ACC112 (cell line): ENCODE results near the gene HEPN1.

Experiments used
- H2AFZ ChIP-seq: fragments of 200-600 bp; sonication (generic); one replicate; pipeline ENCODE4 v1.6.0; 2017; ENCODE audit warnings: antibody characterized with exemption, low read length; ENCODE audit not compliant: unreplicated experiment
- H3K27ac ChIP-seq: fragments of 200-600 bp; sonication (generic); 2 replicates; pipeline ENCODE4 v1.5.1; 2014; ENCODE audit warnings: low read depth, mild to moderate bottlenecking, antibody characterized with exemption, low read length, moderate library complexity
- H3K27me3 ChIP-seq: fragments of 200-600 bp; sonication (generic); 2 replicates; pipeline ENCODE4 v1.6.1; 2014; ENCODE audit warnings: mild to moderate bottlenecking, antibody characterized with exemption, low read length, moderate library complexity, mixed read lengths; ENCODE audit not compliant: insufficient read depth
- H3K36me3 ChIP-seq: fragments of 200-600 bp; sonication (generic); 2 replicates; pipeline ENCODE4 v1.6.1; 2016; ENCODE audit warnings: mild to moderate bottlenecking, antibody characterized with exemption, low read length, moderate library complexity, mixed read lengths; ENCODE audit not compliant: insufficient read depth
- H3K4me1 ChIP-seq: fragments of 200-600 bp; sonication (generic); one replicate; pipeline ENCODE4 v1.6.1; 2016; ENCODE audit warnings: low read length, mixed read lengths; ENCODE audit not compliant: insufficient read depth, unreplicated experiment, control insufficient read depth
- H3K4me3 ChIP-seq: fragments of 200-600 bp; sonication (generic); 2 replicates; pipeline ENCODE4 v1.5.1; 2014; ENCODE audit warnings: mild to moderate bottlenecking, low read depth, low read length
- H3K79me2 ChIP-seq: fragments of 200-600 bp; sonication (generic); one replicate; pipeline ENCODE4 v1.6.0; 2016; ENCODE audit warnings: low read length; ENCODE audit not compliant: control insufficient read depth, unreplicated experiment, insufficient read depth

Gene HEPN1

DNA sequence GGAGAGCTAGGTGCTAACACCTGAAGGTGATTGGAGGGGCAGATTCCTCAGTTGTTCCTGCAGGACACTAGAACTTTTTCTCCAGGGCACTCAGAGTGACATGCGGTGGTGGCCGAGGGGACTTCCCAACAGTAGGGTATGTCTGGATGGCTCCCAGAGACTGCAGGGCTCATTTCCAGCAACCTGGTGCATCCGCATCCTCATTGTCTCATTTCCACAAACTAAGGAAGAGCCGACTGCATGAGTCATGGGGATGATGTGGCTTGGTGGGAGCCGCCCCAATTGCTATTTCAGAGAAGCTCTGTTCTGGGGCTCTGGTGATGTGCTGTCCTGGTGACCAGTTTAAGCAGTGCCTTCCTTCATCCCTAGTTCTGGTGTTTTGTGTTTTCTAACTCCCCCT, 18.6 kb upstream of the HEPN1 start:
- Histone ChIP-seq H3K4me1 (peaks cover 57% of the 10 kb centered on the region), H3K27ac (peak overlapping the region; percentile 86), H3K27me3 (no peaks in the 10 kb centered on the region), H3K4me3 (peak overlapping the region; percentile 61), H3K36me3 (no peaks in the 10 kb centered on the region), H3K79me2 (no peaks in the 10 kb centered on the region), H2AFZ (peak overlapping the region; percentile 94)

DNA sequence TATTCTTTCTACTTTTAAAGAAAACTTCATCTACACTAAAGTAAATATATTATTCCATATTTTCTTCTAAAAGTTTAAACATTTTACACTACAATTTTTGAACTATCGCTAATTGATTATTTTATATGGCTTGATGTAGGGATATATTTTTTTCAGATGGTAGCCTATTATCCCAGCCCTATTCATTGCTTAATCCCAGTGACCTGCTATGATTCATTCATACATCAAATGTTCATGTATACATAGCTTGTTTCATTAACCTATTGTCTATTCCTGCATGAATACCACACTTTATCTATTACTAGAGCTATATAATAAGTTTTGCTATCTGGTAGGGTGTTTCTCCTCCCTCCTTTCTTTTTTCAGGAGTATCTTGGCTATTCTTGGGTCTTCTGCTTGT, 16.4 kb upstream of the HEPN1 start:
- H3K79me2 ChIP-seq = no peaks in the 10 kb centered on the region
- no peak overlapping the region for H3K27ac ChIP-seq
- no peaks in the 10 kb centered on the region for H3K27me3 ChIP-seq
- H3K36me3 ChIP-seq = no peaks in the 10 kb centered on the region
- peaks cover 47% of the 10 kb centered on the region for H3K4me1 ChIP-seq
- H3K4me3 ChIP-seq = no peak overlapping the region
- H2AFZ ChIP-seq = no peak overlapping the region

DNA sequence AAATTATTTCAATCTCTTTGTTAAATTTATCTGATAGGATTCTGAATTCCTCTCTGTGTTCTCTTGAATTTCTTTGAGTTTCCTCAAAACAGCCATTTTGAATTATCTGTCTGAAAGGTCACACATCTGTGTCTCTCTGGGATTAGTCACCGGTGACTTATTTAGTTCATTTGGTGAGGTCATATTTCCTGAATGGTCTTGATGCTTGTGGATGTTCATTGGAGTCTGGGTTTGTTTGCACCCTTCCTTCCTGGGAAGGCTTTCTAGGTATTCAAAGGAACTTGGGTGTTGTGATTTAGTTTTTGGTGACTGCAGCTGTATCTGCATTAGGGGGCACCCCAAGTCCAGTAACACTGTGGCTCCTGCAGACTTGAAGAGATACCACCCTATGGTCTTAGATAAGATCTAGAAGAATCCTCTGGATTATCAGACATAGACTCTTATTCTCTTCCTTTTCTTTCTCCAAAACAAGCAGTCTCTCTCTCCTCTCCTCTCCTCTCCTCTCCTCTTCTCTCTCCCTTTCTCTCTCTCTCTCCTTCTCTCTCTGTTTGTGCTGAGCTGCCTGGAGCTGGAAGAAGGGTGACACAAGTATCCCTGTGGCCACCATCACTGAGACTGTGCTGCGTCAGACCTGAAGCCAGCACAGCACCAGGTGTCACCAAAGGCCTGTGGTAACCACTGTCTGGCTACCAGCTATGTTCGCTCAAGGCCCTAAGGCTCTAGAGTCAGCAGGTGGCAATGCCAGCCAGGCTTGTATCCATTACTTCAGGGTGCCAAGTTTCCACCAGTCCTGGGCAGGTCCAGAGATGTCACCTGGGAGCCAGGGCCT, 3.3 kb upstream of the HEPN1 start:
- H2AFZ ChIP-seq = no peak overlapping the region
- H3K27ac ChIP-seq = no peak overlapping the region
- no peaks in the 10 kb centered on the region for H3K36me3 ChIP-seq
- no peak overlapping the region for H3K4me3 ChIP-seq
- no peaks in the 10 kb centered on the region for H3K79me2 ChIP-seq
- peaks cover 6% of the 10 kb centered on the region for H3K4me1 ChIP-seq
- no peaks in the 10 kb centered on the region for H3K27me3 ChIP-seq

DNA sequence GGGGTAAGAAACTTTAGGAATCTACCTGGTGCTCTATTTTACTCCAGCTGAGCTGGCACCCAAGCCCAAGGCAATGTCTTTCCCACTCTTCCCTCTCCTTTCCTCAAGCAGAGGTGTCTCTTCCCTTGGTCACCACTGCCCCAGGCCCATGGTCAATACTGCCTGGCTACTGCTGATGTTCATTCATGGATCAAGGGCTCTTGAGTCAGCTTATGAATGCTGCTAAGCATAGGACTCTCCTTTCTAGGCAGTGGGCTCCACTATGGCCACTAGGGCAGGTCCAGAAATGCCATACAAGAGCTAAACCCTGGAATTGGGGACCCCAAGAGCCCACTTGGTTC, 2.7 kb upstream of the HEPN1 start:
- H3K27ac ChIP-seq = no peak overlapping the region
- no peaks in the 10 kb centered on the region for H3K79me2 ChIP-seq
- H3K4me3 ChIP-seq = no peak overlapping the region
- no peaks in the 10 kb centered on the region for H3K27me3 ChIP-seq
- peaks cover 6% of the 10 kb centered on the region for H3K4me1 ChIP-seq
- no peak overlapping the region for H2AFZ ChIP-seq
- H3K36me3 ChIP-seq = no peaks in the 10 kb centered on the region

DNA sequence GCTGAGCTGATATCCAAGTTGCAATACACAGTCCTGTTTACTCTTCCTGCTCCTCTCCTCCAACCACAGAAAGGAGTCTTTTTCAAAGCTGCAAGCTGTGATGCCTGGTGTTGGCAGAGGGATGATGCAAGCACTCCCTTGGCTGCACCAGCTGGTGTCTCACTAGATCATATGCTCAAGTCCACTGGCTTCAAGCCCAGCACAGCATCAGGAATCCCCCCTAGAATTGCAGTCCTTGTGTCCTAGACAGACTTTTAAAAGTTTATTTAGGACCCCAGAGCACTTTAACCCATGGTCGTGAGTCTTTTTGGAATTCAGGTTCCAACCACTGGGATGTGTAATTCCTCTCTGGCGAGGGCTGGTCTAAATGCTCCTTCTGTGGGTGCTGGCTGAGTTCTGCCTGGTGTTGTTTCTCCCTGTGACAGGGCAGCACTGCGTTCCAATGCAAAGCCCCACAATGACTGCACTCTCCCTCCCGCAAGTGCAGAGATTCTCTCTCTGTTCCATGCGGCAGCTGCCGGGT, 1.9 kb upstream of the HEPN1 start:
- Histone ChIP-seq H3K36me3 (no peaks in the 10 kb centered on the region), H3K4me3 (no peak overlapping the region), H3K27me3 (no peaks in the 10 kb centered on the region), H3K79me2 (no peaks in the 10 kb centered on the region), H3K4me1 (peaks cover 6% of the 10 kb centered on the region), H3K27ac (no peak overlapping the region), H2AFZ (no peak overlapping the region)

DNA sequence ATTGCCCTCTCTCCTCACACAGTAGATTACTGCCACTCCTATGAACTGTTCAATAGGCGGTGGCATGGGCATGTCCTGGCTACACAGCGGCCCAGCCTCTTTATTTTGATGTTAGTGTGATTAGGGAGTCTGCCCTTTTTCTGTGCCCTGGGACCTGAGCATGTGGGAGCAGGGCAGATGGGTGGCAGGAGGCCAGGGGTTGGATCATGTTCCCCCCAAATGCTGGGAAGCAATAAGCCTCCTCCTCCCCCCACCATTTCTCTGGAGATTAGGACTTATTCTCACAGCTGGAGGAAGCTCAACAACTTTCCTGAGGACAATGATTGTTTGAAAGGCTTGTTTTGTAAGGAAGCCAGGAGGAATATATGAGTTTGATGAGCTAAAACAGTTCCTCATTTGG, 848 bp downstream of the HEPN1 start:
- peaks cover 6% of the 10 kb centered on the region for H3K4me1 ChIP-seq
- no peak overlapping the region for H2AFZ ChIP-seq
- H3K36me3 ChIP-seq = no peaks in the 10 kb centered on the region
- H3K79me2 ChIP-seq = no peaks in the 10 kb centered on the region
- no peaks in the 10 kb centered on the region for H3K27me3 ChIP-seq
- no peak overlapping the region for H3K27ac ChIP-seq
- H3K4me3 ChIP-seq = no peak overlapping the region

DNA sequence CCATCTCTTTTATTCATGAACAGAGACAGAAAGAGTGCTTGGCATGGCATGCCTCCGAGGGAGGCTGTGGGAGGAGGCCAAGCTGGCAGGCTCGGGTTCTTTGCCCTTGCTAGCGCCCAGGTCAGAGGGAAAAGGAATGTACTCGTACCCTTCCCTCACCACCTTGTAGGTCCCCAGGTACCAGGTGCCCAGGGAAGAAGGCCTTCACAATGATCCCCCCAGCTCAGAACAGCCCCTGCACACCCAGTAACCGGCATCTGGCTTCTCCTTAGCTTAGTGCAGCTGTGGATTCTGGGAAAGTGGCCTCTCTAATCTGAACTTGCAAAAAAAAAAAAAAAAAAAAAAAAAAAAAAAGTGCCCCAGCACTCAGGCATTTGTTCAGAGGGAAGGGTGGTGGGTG, 1.3 kb downstream of the HEPN1 start:
- Histone ChIP-seq H3K4me3 (peak overlapping the region; percentile 65), H3K27me3 (no peaks in the 10 kb centered on the region), H3K79me2 (no peaks in the 10 kb centered on the region), H3K36me3 (no peaks in the 10 kb centered on the region), H3K27ac (no peak overlapping the region), H3K4me1 (peaks cover 6% of the 10 kb centered on the region), H2AFZ (peak overlapping the region; percentile 87)

DNA sequence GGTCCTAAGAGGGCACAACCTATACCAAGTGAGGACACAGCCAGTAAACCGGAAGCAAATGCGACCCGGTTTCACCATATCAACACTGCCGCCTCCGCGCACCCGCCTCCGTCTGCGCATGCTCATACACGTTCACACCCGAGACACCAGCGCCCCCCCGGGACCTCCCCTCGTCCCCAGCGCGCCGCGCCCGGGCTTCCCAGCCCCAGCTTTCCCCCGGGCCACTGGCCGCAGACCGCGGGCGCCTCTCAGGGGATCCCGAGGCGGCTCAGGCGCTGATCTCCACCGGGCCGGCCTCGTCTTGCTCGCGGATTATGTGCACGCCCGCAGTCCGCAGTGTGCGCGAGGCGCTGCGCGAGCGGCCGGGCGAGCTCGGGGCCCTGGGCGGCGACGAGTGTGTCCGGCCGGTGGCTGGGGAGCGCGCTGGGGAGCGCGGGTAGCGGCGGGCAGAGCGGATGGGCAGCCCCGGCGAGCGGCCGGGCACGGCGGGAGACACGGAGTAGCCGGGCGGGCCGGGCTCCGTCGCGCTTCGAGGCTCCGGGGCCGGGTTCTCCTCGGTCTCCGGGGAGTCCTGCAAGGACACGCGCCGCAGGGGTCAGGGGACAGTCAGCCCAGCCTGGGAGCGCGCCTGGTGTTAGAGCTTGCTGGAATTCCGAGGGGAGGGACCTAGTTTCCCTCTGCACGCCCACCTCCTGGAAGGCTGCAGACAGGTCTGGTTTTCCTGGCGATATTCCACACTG, 2.0 kb downstream of the HEPN1 start:
- H3K27me3 ChIP-seq = no peaks in the 10 kb centered on the region
- no peak overlapping the region for H3K27ac ChIP-seq
- H3K79me2 ChIP-seq = no peaks in the 10 kb centered on the region
- peaks cover under 1% of the 10 kb centered on the region for H3K4me1 ChIP-seq
- H3K4me3 ChIP-seq = peak overlapping the region; percentile 65
- peak overlapping the region; percentile 87 for H2AFZ ChIP-seq
- H3K36me3 ChIP-seq = no peaks in the 10 kb centered on the region

DNA sequence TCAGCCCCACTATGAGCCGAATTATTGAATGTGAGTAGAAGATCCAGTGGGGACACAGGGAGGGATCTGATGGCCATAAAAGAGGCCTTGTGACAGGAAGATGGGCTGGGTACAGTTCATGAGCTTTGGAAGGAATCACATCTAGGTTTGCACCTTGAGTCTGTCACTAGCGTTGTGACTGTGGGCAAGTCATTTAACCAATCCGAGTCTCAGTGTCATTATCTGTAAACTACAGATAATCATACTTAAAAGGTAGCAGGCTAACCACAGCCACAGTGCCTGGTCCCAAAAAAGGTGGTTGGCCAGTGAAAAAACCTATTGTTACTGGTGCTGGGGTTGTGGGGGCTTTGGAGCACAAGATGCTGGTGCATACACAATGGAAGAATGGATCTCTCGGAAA, 3.8 kb downstream of the HEPN1 start:
- Histone ChIP-seq H3K4me1 (no peaks in the 10 kb centered on the region), H2AFZ (no peak overlapping the region), H3K27ac (no peak overlapping the region), H3K79me2 (no peaks in the 10 kb centered on the region), H3K36me3 (no peaks in the 10 kb centered on the region), H3K4me3 (no peak overlapping the region), H3K27me3 (no peaks in the 10 kb centered on the region)

DNA sequence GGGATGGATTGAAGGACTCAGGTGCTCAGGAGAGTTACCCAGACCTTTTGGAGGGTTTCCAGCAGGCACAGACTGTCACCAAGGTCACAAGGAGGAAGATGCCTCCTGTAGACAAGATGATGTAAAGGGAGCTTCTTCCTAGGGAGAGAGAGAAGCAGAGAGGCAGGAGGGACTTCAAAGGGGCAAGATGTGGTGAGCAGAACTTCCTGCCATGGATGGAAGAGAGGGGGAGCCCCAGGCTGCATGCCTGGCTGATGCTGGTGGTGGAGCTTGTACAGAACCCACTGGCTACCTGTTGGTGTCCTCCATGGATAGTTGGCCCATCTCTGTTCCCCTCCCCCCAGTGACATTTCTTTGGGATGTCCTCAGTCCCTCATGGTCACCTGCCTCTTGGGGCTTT, 4.2 kb downstream of the HEPN1 start:
- Histone ChIP-seq H3K36me3 (no peaks in the 10 kb centered on the region), H2AFZ (no peak overlapping the region), H3K27ac (no peak overlapping the region), H3K27me3 (no peaks in the 10 kb centered on the region), H3K79me2 (no peaks in the 10 kb centered on the region), H3K4me3 (no peak overlapping the region), H3K4me1 (no peaks in the 10 kb centered on the region)
